ENCODE data around the gene DMBT1. TPM values are rescaled to one million over a fixed set of nuclear protein-coding genes. Genes with fewer than 3 reads are reported as not detected.

The DMBT1 gene
- total and polyA plus RNA-seq, 5 donors from 2014 or later: not detected

- ATAC-seq (ENCODE audit: low read depth in 2 of 2) (no peak), DNase-seq (no peak)
- H3K27me3 Mint-ChIP-seq: peaks cover 23% of the 10 kb centered on the region
- Histone ChIP-seq H3K27me3 (ENCODE audit: control insufficient read depth, insufficient read depth, low read length) (no peaks in the 10 kb centered on the region), H3K4me1 (ENCODE audit: control insufficient read depth, insufficient read depth, low read length, poor library complexity, severe bottlenecking) (no peaks in the 10 kb centered on the region), H3K36me3 (ENCODE audit: control insufficient read depth, insufficient read depth, low read length) (no peaks in the 10 kb centered on the region), H3K9me3 (ENCODE audit: control insufficient read depth in 2 of 2, low read length in 2 of 2) (no peaks in the 10 kb centered on the region), H3K27ac (ENCODE audit: insufficient read depth, low read length, poor library complexity, severe bottlenecking) (no peak overlapping the region), H3K4me3 (ENCODE audit: low read depth, low read length) (no peak overlapping the region)
- H3K4me3 Mint-ChIP-seq: no peak overlapping the region
- no peaks in the 10 kb centered on the region for H3K36me3 Mint-ChIP-seq
- peaks cover 0 to 2% (median 0%) of the 10 kb centered on the region in 7 donors for H3K9me3 Mint-ChIP-seq
- H3K4me1 Mint-ChIP-seq: no peaks in the 10 kb centered on the region
- no peak overlapping the region for H3K27ac Mint-ChIP-seq
Observed at GRCh38 chr10:122649903-122650302, 89.3 kb downstream of the DMBT1 start.

- H3K4me1 ChIP-seq (ENCODE audit: control insufficient read depth, insufficient read depth, low read length, poor library complexity, severe bottlenecking): no peaks in the 10 kb centered on the region
- no peak for ATAC-seq (ENCODE audit: low read depth in 2 of 2)
- peaks cover 23% of the 10 kb centered on the region for H3K27me3 Mint-ChIP-seq
- H3K36me3 Mint-ChIP-seq: no peaks in the 10 kb centered on the region
- H3K36me3 ChIP-seq (ENCODE audit: control insufficient read depth, insufficient read depth, low read length): no peaks in the 10 kb centered on the region
- H3K4me1 Mint-ChIP-seq: no peaks in the 10 kb centered on the region
- no peak overlapping the region for H3K27ac ChIP-seq (ENCODE audit: insufficient read depth, low read length, poor library complexity, severe bottlenecking)
- no peak for DNase-seq
- H3K4me3 ChIP-seq (ENCODE audit: low read depth, low read length): no peak overlapping the region
- no peak overlapping the region for H3K27ac Mint-ChIP-seq
- no peaks in the 10 kb centered on the region for H3K9me3 ChIP-seq (ENCODE audit: control insufficient read depth in 2 of 2, low read length in 2 of 2)
- no peaks in the 10 kb centered on the region for H3K27me3 ChIP-seq (ENCODE audit: control insufficient read depth, insufficient read depth, low read length)
- peaks cover 0 to 2% (median 0%) of the 10 kb centered on the region in 7 donors for H3K9me3 Mint-ChIP-seq
- no peak overlapping the region for H3K4me3 Mint-ChIP-seq
Observed at GRCh38 chr10:122650331-122650730, 89.8 kb downstream of the DMBT1 start.

GRCh38 chr10:122655524-122656307 is 95.2 kb downstream of the DMBT1 start:
- Histone ChIP-seq H3K4me3 (ENCODE audit: low read depth, low read length) (no peak overlapping the region), H3K27me3 (ENCODE audit: control insufficient read depth, insufficient read depth, low read length) (no peaks in the 10 kb centered on the region), H3K9me3 (ENCODE audit: control insufficient read depth in 2 of 2, low read length in 2 of 2) (no peaks in the 10 kb centered on the region), H3K36me3 (ENCODE audit: control insufficient read depth, insufficient read depth, low read length) (no peaks in the 10 kb centered on the region), H3K4me1 (ENCODE audit: control insufficient read depth, insufficient read depth, low read length, poor library complexity, severe bottlenecking) (no peaks in the 10 kb centered on the region), H3K27ac (ENCODE audit: insufficient read depth, low read length, poor library complexity, severe bottlenecking) (no peak overlapping the region)
- DNase-seq (no peak), ATAC-seq (ENCODE audit: low read depth in 2 of 2) (no peak)
- Mint-ChIP-seq H3K4me3 (no peak overlapping the region), H3K4me1 (no peaks in the 10 kb centered on the region), H3K27ac (no peak overlapping the region), H3K9me3 (peaks cover 0 to 1% (median 0%) of the 10 kb centered on the region in 7 donors), H3K27me3 (peaks cover 9% of the 10 kb centered on the region), H3K36me3 (no peaks in the 10 kb centered on the region)

GRCh38 chr10:122656308-122656705 is 95.8 kb downstream of the DMBT1 start:
- H3K4me3 ChIP-seq (ENCODE audit: low read depth, low read length): no peak overlapping the region
- H3K4me1 Mint-ChIP-seq: no peaks in the 10 kb centered on the region

GRCh38 chr10:122656741-122657140 is 96.2 kb downstream of the DMBT1 start:
- no peak overlapping the region for H3K27ac Mint-ChIP-seq
- H3K4me3 ChIP-seq (ENCODE audit: low read depth, low read length): no peak overlapping the region
- ATAC-seq (ENCODE audit: low read depth in 2 of 2) (no peak), DNase-seq (no peak)
- no peak overlapping the region for H3K4me3 Mint-ChIP-seq
- H3K9me3 ChIP-seq (ENCODE audit: control insufficient read depth in 2 of 2, low read length in 2 of 2): no peaks in the 10 kb centered on the region
- H3K27me3 ChIP-seq (ENCODE audit: control insufficient read depth, insufficient read depth, low read length): no peaks in the 10 kb centered on the region
- no peak overlapping the region for H3K27ac ChIP-seq (ENCODE audit: insufficient read depth, low read length, poor library complexity, severe bottlenecking)
- no peaks in the 10 kb centered on the region for H3K36me3 ChIP-seq (ENCODE audit: control insufficient read depth, insufficient read depth, low read length)
- H3K4me1 ChIP-seq (ENCODE audit: control insufficient read depth, insufficient read depth, low read length, poor library complexity, severe bottlenecking): no peaks in the 10 kb centered on the region
- H3K4me1 Mint-ChIP-seq: no peaks in the 10 kb centered on the region
- H3K9me3 Mint-ChIP-seq: no peaks in the 10 kb centered on the region
- no peaks in the 10 kb centered on the region for H3K36me3 Mint-ChIP-seq
- H3K27me3 Mint-ChIP-seq: peaks cover 3% of the 10 kb centered on the region

More at GRCh38 chr10:122656308-122656705, 95.8 kb downstream of the DMBT1 start:
- Mint-ChIP-seq H3K27ac (no peak overlapping the region), H3K36me3 (no peaks in the 10 kb centered on the region), H3K9me3 (no peaks in the 10 kb centered on the region), H3K27me3 (peaks cover 7% of the 10 kb centered on the region), H3K4me3 (no peak overlapping the region)
- ATAC-seq (ENCODE audit: low read depth in 2 of 2) (no peak), DNase-seq (no peak)
- Histone ChIP-seq H3K36me3 (ENCODE audit: control insufficient read depth, insufficient read depth, low read length) (no peaks in the 10 kb centered on the region), H3K4me1 (ENCODE audit: control insufficient read depth, insufficient read depth, low read length, poor library complexity, severe bottlenecking) (no peaks in the 10 kb centered on the region), H3K27ac (ENCODE audit: insufficient read depth, low read length, poor library complexity, severe bottlenecking) (no peak overlapping the region), H3K27me3 (ENCODE audit: control insufficient read depth, insufficient read depth, low read length) (no peaks in the 10 kb centered on the region), H3K9me3 (ENCODE audit: control insufficient read depth in 2 of 2, low read length in 2 of 2) (no peaks in the 10 kb centered on the region)

GRCh38 chr10:122657255-122657654 is 96.7 kb downstream of the DMBT1 start:
- Histone ChIP-seq H3K36me3 (ENCODE audit: control insufficient read depth, insufficient read depth, low read length) (no peaks in the 10 kb centered on the region), H3K27me3 (ENCODE audit: control insufficient read depth, insufficient read depth, low read length) (no peaks in the 10 kb centered on the region), H3K9me3 (ENCODE audit: control insufficient read depth in 2 of 2, low read length in 2 of 2) (no peaks in the 10 kb centered on the region), H3K4me1 (ENCODE audit: control insufficient read depth, insufficient read depth, low read length, poor library complexity, severe bottlenecking) (no peaks in the 10 kb centered on the region), H3K4me3 (ENCODE audit: low read depth, low read length) (no peak overlapping the region), H3K27ac (ENCODE audit: insufficient read depth, low read length, poor library complexity, severe bottlenecking) (no peak overlapping the region)
- DNase-seq (no peak), ATAC-seq (ENCODE audit: low read depth in 2 of 2) (no peak)
- H3K27ac Mint-ChIP-seq: no peak overlapping the region
- H3K4me3 Mint-ChIP-seq: no peak overlapping the region
- H3K9me3 Mint-ChIP-seq: no peaks in the 10 kb centered on the region
- no peaks in the 10 kb centered on the region for H3K4me1 Mint-ChIP-seq
- H3K27me3 Mint-ChIP-seq: no peaks in the 10 kb centered on the region
- no peaks in the 10 kb centered on the region for H3K36me3 Mint-ChIP-seq

- ATAC-seq (ENCODE audit: low read depth in 2 of 2): no peak
- Mint-ChIP-seq H3K36me3 (no peaks in the 10 kb centered on the region), H3K27ac (no peak overlapping the region), H3K4me1 (no peaks in the 10 kb centered on the region), H3K4me3 (no peak overlapping the region), H3K9me3 (no peaks in the 10 kb centered on the region), H3K27me3 (no peaks in the 10 kb centered on the region)
- no peak for DNase-seq
- no peaks in the 10 kb centered on the region for H3K9me3 ChIP-seq (ENCODE audit: control insufficient read depth in 2 of 2, low read length in 2 of 2)
- H3K36me3 ChIP-seq (ENCODE audit: control insufficient read depth, insufficient read depth, low read length): no peaks in the 10 kb centered on the region
- no peaks in the 10 kb centered on the region for H3K4me1 ChIP-seq (ENCODE audit: control insufficient read depth, insufficient read depth, low read length, poor library complexity, severe bottlenecking)
- H3K27me3 ChIP-seq (ENCODE audit: control insufficient read depth, insufficient read depth, low read length): no peaks in the 10 kb centered on the region
- no peak overlapping the region for H3K4me3 ChIP-seq (ENCODE audit: low read depth, low read length)
- H3K27ac ChIP-seq (ENCODE audit: insufficient read depth, low read length, poor library complexity, severe bottlenecking): no peak overlapping the region
Observed at GRCh38 chr10:122657729-122658128, 97.2 kb downstream of the DMBT1 start.

- no peaks in the 10 kb centered on the region for H3K9me3 Mint-ChIP-seq
- Histone ChIP-seq H3K36me3 (ENCODE audit: control insufficient read depth, insufficient read depth, low read length) (no peaks in the 10 kb centered on the region), H3K4me3 (ENCODE audit: low read depth, low read length) (no peak overlapping the region), H3K27ac (ENCODE audit: insufficient read depth, low read length, poor library complexity, severe bottlenecking) (no peak overlapping the region), H3K9me3 (ENCODE audit: control insufficient read depth in 2 of 2, low read length in 2 of 2) (no peaks in the 10 kb centered on the region), H3K27me3 (ENCODE audit: control insufficient read depth, insufficient read depth, low read length) (no peaks in the 10 kb centered on the region), H3K4me1 (ENCODE audit: control insufficient read depth, insufficient read depth, low read length, poor library complexity, severe bottlenecking) (no peaks in the 10 kb centered on the region)
- DNase-seq (no peak), ATAC-seq (ENCODE audit: low read depth in 2 of 2) (no peak)
- H3K36me3 Mint-ChIP-seq: no peaks in the 10 kb centered on the region
- H3K4me3 Mint-ChIP-seq: no peak overlapping the region
- H3K4me1 Mint-ChIP-seq: no peaks in the 10 kb centered on the region
- H3K27me3 Mint-ChIP-seq: no peaks in the 10 kb centered on the region
- H3K27ac Mint-ChIP-seq: no peak overlapping the region
Observed at GRCh38 chr10:122658356-122659049, 97.9 kb downstream of the DMBT1 start.

All from CD4-positive, CD25-positive, alpha-beta regulatory T cell (primary cell).